ENCODE data around the gene OTULIN.

Gene OTULIN

GRCh38 chr5:14712666-14713065 lies 48.1 kb downstream of the OTULIN start:
- TF ChIP-seq ZFX (IDR thresholded peaks at IDR 0.05; ENCODE audit: borderline replicate concordance), result no peak
- TF ChIP-seq, protein P1, sequence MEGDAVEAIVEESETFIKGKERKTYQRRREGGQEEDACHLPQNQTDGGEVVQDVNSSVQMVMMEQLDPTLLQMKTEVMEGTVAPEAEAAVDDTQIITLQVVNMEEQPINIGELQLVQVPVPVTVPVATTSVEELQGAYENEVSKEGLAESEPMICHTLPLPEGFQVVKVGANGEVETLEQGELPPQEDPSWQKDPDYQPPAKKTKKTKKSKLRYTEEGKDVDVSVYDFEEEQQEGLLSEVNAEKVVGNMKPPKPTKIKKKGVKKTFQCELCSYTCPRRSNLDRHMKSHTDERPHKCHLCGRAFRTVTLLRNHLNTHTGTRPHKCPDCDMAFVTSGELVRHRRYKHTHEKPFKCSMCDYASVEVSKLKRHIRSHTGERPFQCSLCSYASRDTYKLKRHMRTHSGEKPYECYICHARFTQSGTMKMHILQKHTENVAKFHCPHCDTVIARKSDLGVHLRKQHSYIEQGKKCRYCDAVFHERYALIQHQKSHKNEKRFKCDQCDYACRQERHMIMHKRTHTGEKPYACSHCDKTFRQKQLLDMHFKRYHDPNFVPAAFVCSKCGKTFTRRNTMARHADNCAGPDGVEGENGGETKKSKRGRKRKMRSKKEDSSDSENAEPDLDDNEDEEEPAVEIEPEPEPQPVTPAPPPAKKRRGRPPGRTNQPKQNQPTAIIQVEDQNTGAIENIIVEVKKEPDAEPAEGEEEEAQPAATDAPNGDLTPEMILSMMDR (IDR thresholded peaks at IDR 0.05), result no peak
- no peak overlapping the region for H3K27ac ChIP-seq

- no peak for TF ChIP-seq ZFX (IDR thresholded peaks at IDR 0.05; ENCODE audit: borderline replicate concordance)
- TF ChIP-seq, protein P1 (IDR thresholded peaks at IDR 0.05), result no peak
- H3K27ac ChIP-seq, result no peak overlapping the region
Measured at GRCh38 chr5:14713476-14714390, 49.2 kb downstream of the OTULIN start.

GRCh38 chr5:14714706-14715105 lies 50.2 kb downstream of the OTULIN start:
- H3K27ac ChIP-seq, result no peak overlapping the region
- TF ChIP-seq, protein P1 (IDR thresholded peaks at IDR 0.05), result no peak
- no peak for TF ChIP-seq ZFX (IDR thresholded peaks at IDR 0.05; ENCODE audit: borderline replicate concordance)

- no peak for TF ChIP-seq ZFX (IDR thresholded peaks at IDR 0.05; ENCODE audit: borderline replicate concordance)
- TF ChIP-seq, protein P1 (IDR thresholded peaks at IDR 0.05), result no peak
- no peak overlapping the region for H3K27ac ChIP-seq
Measured at GRCh38 chr5:14715481-14715880, 51.0 kb downstream of the OTULIN start.

- H3K27ac ChIP-seq, result no peak overlapping the region
- no peak for TF ChIP-seq ZFX (IDR thresholded peaks at IDR 0.05; ENCODE audit: borderline replicate concordance)
- TF ChIP-seq, protein P1 (IDR thresholded peaks at IDR 0.05), result no peak
Measured at GRCh38 chr5:14716755-14717752, 52.5 kb downstream of the OTULIN start.

DNA sequence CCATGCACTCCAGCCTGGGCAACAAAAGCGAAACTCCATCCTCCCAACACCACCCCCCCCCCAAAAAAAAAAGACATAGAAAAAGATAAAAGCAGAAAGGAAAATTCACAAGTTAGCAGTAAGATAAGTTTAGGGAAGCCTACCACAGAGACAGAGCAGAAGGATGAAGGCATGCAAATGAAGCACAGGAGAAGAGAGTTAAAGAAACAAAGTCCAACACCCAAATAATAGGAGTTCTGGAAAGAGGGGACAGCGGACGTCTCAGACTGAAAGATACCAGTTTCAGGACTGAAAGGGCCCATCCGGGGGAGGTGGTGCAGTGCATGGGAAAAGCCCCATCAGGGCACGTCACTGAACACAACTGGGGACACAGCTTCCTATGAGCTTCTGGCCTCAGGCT lies 54.3 kb downstream of the OTULIN start:
- no peak for TF ChIP-seq ZFX (IDR thresholded peaks at IDR 0.05; ENCODE audit: borderline replicate concordance)
- TF ChIP-seq, protein P1 (IDR thresholded peaks at IDR 0.05), result no peak
- no peak overlapping the region for H3K27ac ChIP-seq

All from 22Rv1 (cell line).